Measurements from ENCODE around the gene BDP1.
"Not testable (repeated sequence)": the region's sequence is repeated elsewhere in the genome, so short reads cannot be mapped to it uniquely, and the experiment has no call there.

Gene BDP1

GRCh38 chr5:71457106-71457505, 1.7 kb downstream of the BDP1 start:
- in situ Hi-C loops (cut with HindIII; ENCODE audit: low sequenced_read_pairs): no loop called here

DNA sequence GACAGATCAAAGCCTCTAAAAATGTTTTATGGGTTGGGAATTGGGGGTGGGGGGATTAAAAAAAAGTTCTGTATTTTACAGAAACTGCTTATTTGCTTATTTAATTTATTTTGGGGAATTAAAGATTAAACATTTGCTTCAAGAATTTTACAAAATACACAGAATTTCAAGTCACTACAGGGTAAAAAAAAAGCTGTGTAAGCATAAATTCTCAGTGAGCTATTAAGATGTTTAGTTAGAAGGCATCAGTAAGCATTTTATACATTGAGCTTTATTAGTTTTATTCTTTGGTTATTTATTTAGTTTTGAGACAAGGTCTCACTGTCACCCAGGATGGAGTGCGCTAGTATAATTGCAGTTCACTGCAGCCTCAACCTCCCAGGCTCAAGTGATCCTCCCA, 5.2 kb downstream of the BDP1 start:
- in situ Hi-C loops (cut with HindIII; ENCODE audit: low sequenced_read_pairs): loop anchor here (5.0 kb wide), 1 partner anchor 52 kb away; no protein-coding TSS in a partner anchor

DNA sequence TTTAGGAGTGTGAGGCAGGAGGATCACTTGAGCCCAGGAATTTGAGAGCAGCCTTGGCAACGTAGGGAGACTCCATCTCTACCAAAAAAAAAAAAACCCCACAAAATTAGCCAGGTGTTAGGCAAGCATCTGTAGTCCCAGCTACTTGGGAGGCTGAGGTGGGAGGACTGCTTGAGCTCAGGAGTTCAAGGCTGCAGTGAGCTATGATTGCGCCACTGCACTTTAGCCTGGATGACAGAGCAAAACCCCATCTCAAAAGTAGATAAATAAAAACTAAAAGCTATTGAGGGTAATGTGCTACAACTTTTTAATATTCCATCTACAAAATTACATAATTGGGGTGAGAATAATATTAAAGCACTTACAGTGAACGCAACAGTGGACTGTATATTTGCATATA, 5.9 kb downstream of the BDP1 start:
- in situ Hi-C loops (cut with HindIII; ENCODE audit: low sequenced_read_pairs): loop anchor here (5.0 kb wide), 1 partner anchor 51 kb away; no protein-coding TSS in a partner anchor

- in situ Hi-C loops (cut with HindIII; ENCODE audit: low sequenced_read_pairs): no loop called here
Observed at GRCh38 chr5:71471193-71471592, 15.7 kb downstream of the BDP1 start.

- in situ Hi-C loops (cut with HindIII; ENCODE audit: low sequenced_read_pairs): no loop called here
Observed at GRCh38 chr5:71475788-71476384, 20.4 kb downstream of the BDP1 start.

GRCh38 chr5:71481441-71481840, 26.0 kb downstream of the BDP1 start:
- in situ Hi-C loops (cut with HindIII; ENCODE audit: low sequenced_read_pairs): no loop called here

GRCh38 chr5:71482132-71482531, 26.7 kb downstream of the BDP1 start:
- in situ Hi-C loops (cut with HindIII; ENCODE audit: low sequenced_read_pairs): no loop called here

DNA sequence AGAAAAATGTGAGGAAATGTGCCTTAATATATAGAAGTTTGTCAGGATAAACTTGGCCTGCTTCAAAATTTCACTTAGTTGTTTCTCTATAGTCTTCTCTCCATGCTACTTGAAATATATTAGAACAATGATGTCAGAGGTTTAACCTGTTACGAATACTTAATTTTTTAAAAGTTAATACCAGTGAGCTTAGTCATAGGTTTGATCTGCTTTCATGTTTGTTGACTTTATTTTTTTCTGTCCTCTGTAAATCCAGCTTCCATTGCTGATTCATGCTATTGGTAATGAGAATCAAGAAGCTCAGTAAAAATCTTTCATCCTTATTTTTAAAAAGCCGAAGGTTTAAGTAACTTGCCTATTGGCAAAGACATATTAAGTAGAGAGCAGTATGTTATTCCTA, 27.9 kb downstream of the BDP1 start:
- in situ Hi-C loops (cut with HindIII; ENCODE audit: low sequenced_read_pairs): no loop called here

DNA sequence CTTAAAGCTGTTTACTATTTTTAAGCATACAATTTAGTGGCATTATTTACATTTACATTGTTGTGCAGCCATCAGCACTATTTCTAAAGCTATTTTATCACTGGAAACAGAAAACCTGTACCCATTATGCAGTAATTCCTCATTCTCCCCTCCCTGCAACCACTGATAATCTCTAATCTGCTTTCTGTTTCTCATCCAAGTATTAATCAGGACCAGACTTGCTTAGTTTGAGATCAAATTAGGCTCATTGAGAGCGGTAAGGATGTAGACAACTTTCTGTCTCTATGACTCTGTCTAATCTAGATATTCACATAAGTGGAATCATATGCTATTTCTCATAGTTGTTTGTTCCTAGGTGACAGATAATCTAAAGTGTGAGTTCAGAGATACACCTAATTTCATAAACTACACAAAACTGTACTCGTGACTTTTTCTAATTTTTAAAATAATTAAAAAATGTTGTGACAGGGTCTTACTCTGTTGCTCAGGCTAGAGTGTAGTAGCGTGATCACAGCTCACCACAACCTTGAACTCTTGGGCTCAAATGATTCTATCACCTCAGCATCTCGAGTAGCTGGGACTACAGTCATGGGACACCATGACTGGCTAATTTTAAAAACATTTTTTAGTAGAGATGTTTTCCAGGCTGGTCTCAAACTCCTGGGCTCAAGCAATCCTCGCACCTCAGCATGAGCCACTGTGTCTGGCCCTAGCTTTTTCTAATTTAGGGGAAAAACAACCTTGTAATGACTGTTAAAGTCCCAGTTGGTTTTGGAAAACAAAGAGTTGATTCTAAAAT, 37.6 kb downstream of the BDP1 start:
- in situ Hi-C loops (cut with HindIII; ENCODE audit: low sequenced_read_pairs): no loop called here

- in situ Hi-C loops (cut with HindIII; ENCODE audit: low sequenced_read_pairs): not testable (repeated sequence)
Observed at GRCh38 chr5:71494202-71494601, 38.8 kb downstream of the BDP1 start.

DNA sequence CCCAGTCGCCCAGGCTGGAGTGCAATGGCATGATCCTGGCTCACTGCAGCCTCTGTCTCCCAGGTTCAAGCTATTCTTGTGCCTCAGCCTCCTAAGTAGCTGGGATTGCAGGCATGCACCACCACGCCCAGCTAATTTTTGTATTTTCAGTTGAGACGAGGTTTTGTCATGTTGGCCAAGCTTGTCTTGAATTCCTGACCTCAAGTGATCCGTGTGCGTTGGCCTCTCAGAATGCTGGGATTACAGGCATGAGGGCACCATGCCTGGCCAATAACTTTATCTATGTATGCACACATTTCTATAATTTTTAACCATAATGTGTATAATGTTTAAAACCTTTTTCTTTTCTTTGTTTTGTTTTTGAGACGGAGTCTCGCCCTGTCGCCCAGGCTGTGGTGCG, 43.3 kb downstream of the BDP1 start:
- in situ Hi-C loops (cut with HindIII; ENCODE audit: low sequenced_read_pairs): not testable (repeated sequence)

DNA sequence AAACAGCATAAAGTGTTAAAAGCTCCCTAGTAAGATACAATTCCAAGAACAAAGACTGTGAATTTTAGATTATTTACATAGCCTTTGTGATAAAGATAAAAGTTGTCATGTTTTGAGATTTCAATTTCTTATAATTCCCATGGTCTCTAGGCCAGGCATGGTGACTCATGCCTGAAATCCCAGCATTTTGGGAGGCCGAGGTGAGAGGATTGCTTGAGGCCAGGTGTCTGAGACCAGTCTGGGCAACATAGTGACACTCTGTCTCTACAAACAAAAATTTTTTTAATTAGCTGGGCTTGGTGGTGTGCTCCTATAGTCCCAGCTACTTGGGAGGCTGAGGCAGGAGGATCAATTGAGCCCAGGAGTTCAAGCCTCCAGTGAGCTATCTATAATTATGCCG, 48.1 kb downstream of the BDP1 start:
- in situ Hi-C loops (cut with HindIII; ENCODE audit: low sequenced_read_pairs): no loop called here

GRCh38 chr5:71522151-71522550, 66.7 kb downstream of the BDP1 start:
- in situ Hi-C loops (cut with HindIII; ENCODE audit: low sequenced_read_pairs): no loop called here

- in situ Hi-C loops (cut with HindIII; ENCODE audit: low sequenced_read_pairs): not testable (repeated sequence)
Observed at GRCh38 chr5:71525611-71526010, 70.2 kb downstream of the BDP1 start.

- in situ Hi-C loops (cut with HindIII; ENCODE audit: low sequenced_read_pairs): no loop called here
Observed at GRCh38 chr5:71528206-71528605, 72.8 kb downstream of the BDP1 start.

GRCh38 chr5:71529682-71530081, 74.2 kb downstream of the BDP1 start:
- in situ Hi-C loops (cut with HindIII; ENCODE audit: low sequenced_read_pairs): no loop called here

DNA sequence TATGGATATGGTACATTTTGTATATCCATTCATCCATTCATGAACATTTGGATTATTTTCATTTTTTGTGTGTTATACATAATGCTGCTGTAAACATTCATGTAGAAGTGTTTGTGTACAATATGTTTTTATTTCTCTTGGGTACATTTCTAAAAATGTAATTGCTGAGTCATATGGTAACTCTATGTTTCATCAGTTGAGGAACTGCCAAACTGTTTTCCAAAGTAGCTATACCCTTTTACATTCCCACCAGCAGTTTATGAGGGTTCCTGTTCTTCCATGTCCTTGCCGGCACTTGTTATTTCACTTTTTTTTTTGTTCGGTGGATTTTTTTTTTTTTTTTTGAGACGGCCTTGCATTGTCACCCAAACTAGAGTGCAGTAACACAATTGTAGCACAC, 77.7 kb downstream of the BDP1 start:
- in situ Hi-C loops (cut with HindIII; ENCODE audit: low sequenced_read_pairs): no loop called here

DNA sequence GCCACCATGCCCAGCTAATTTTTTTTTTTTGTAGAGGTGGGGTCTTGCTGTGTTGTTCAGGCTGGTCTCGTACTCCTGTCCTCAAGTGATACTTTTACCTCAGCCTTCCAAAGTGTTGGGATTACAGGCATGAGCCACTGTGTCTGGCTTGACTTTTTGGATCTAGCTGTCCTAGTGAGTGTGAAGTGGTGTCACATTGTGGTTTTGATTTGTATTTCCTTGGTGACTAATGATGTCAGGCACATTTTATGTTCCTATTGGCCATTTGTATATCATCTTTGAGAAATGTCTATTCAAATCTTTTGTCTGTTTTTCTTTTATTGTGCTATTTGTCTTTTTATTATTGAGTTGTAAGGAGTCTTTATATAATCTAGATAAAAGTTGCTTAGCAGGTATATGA, 78.2 kb downstream of the BDP1 start:
- in situ Hi-C loops (cut with HindIII; ENCODE audit: low sequenced_read_pairs): no loop called here

DNA sequence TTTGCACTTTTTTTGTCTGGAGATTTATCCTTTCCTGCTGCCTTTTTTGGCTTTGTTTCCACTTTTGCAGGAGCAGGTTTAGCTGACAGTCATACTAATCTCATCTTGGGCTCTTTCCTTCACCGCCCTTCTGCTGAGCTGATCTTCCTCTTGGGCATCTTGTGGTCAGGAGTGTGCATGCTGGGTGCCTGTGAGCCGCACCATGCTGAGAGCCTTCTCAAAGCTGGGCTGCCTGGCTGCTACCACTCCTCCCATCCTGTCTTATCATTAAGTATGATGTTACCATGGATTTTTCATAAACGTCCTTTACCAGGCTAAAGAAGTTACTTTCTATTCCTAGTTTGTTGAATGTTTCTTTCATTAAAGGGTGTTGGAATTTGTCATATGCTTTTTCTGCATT, 82.2 kb downstream of the BDP1 start:
- in situ Hi-C loops (cut with HindIII; ENCODE audit: low sequenced_read_pairs): no loop called here

DNA sequence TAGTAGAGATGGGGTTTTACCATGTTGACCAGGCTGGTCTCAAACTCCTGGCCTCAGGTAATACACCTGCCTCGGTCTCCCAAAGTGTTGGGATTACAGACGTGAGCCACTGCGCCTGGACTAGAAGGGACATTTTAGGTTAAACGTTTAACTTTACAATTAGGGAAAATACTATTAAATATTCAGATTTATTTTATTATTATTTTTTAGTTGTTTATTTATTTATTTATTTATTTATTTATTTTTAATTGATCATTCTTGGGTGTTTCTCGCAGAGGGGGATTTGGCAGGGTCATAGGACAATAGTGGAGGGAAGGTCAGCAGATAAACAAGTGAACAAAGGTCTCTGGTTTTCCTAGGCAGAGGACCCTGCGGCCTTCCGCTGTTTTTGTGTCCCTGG, 95.4 kb downstream of the BDP1 start:
- in situ Hi-C loops (cut with HindIII; ENCODE audit: low sequenced_read_pairs): not testable (repeated sequence)

DNA sequence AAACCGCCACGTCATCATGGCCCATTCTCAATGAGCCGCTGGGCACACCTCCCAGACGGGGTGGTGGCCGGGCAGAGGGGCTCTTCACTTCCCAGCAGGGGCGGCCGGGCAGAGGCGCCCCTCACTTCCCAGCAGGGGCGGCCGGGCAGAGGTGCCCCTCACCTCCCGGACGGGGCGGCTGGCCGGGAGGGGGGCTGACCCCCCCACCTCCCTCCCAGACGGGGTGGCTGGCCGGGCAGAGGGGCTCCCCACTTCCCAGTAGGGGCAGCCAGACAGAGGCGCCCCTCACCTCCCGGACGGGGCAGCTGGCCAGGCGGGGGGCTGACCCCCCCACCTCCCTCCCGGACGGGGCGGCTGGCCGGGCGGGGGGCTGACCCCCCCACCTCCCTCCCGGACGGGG, 96.1 kb downstream of the BDP1 start:
- in situ Hi-C loops (cut with HindIII; ENCODE audit: low sequenced_read_pairs): not testable (repeated sequence)

- in situ Hi-C loops (cut with HindIII; ENCODE audit: low sequenced_read_pairs): not testable (repeated sequence)
Observed at GRCh38 chr5:71552026-71552749, 96.7 kb downstream of the BDP1 start.
